PC-3 (cell line): ENCODE results near the gene SETD1B. TPM values are rescaled to one million over a fixed set of nuclear protein-coding genes. Genes with fewer than 3 reads are reported as not detected.

Experiments
- ATAC-seq: fragments of 200-7000 bp; cut with Tn5 transposase; 2 replicates; pipeline ENCODE4 v1.9.1; 2020; ENCODE audit warnings: mild to moderate bottlenecking, moderate library complexity
- BruUV-seq: library from RNA; stranded (reverse); fragments of 400-500 nt; replicated peaks from 2 replicates; lab custom pipeline; 2021; lab: Mats Ljungman, UMichigan
- CTCF ChIA-PET: fragments of 300-600 bp; sonication (Branson Sonifier 250); formaldehyde crosslinking; loops from one replicate; lab custom pipeline; 2022; ENCODE audit warnings: antibody characterized with exemption; lab: Charles Lee
- POLR2A ChIA-PET: fragments of 300-600 bp; sonication (Branson Sonifier 250); formaldehyde crosslinking; loops from one replicate; lab custom pipeline; 2022; ENCODE audit warnings: antibody characterized with exemption; ENCODE audit not compliant: unreplicated experiment; lab: Charles Lee
- DNase-seq: peaks from one replicate; pipeline ENCODE4 v3.0.0-alpha.2; 2015
- H2AFZ ChIP-seq: fragments of 300-600 bp; sonication (generic); 2 replicates; pipeline ENCODE4 v1.6.0; 2016; ENCODE audit warnings: antibody characterized with exemption, low read length
- H3F3A ChIP-seq: fragments of 300-600 bp; sonication (generic); one replicate; pipeline ENCODE4 v1.6.0; 2017; ENCODE audit warnings: antibody characterized with exemption, low read length, control low read depth, mild to moderate bottlenecking; ENCODE audit not compliant: unreplicated experiment
- H3K27ac ChIP-seq: fragments of 300-600 bp; sonication (generic); 2 replicates; pipeline ENCODE4 v1.5.1; 2016; ENCODE audit warnings: mild to moderate bottlenecking, low read length
- H3K27me3 ChIP-seq: fragments of 300-600 bp; sonication (generic); 2 replicates; pipeline ENCODE4 v1.6.1; 2016; ENCODE audit warnings: low read length, mixed read lengths
- H3K36me3 ChIP-seq: fragments of 300-600 bp; sonication (generic); 2 replicates; pipeline ENCODE4 v1.6.1; 2016; ENCODE audit warnings: low read depth, mixed run types, low read length, mixed read lengths
- H3K4me1 ChIP-seq: fragments of 300-600 bp; sonication (generic); 2 replicates; pipeline ENCODE4 v1.5.1; 2016; ENCODE audit warnings: low read length; ENCODE audit not compliant: insufficient read depth
- H3K4me2 ChIP-seq: fragments of 300-600 bp; sonication (generic); 2 replicates; pipeline ENCODE4 v1.6.0; 2016; ENCODE audit warnings: low read length
- H3K4me3 ChIP-seq: fragments of 300-600 bp; sonication (generic); 2 replicates; pipeline ENCODE4 v1.5.1; 2016; ENCODE audit warnings: mild to moderate bottlenecking, low read length, mixed read lengths
- H3K79me2 ChIP-seq: fragments of 300-600 bp; sonication (generic); 2 replicates; pipeline ENCODE4 v1.6.1; 2017; ENCODE audit warnings: low read length, mixed read lengths
- H3K9ac ChIP-seq: fragments of 300-600 bp; sonication (generic); 2 replicates; pipeline ENCODE4 v1.6.0; 2016; ENCODE audit warnings: mild to moderate bottlenecking, low read length
- H3K9me2 ChIP-seq: fragments of 300-600 bp; sonication (generic); replicated peaks from 2 replicates; pipeline ENCODE4 v1.6.1; 2016; ENCODE audit warnings: mixed run types, low read length, mixed read lengths
- H3K9me3 ChIP-seq: fragments of 300-600 bp; sonication (generic); 2 replicates; pipeline ENCODE4 v1.6.1; 2016; ENCODE audit warnings: low read length, mixed read lengths
- H4K20me1 ChIP-seq: fragments of 300-600 bp; sonication (generic); 2 replicates; pipeline ENCODE4 v1.6.1; 2016; ENCODE audit warnings: low read length, mixed read lengths
- CTCF ChIP-seq: fragments of 300-600 bp; sonication (generic); conservative IDR thresholded peaks from 2 replicates; pipeline ENCODE4 v1.5.1; 2017; ENCODE audit warnings: antibody characterized with exemption, low read depth, mild to moderate bottlenecking, low read length
- EZH2 ChIP-seq: fragments of 300-600 bp; sonication (generic); IDR thresholded peaks from one replicate; pipeline ENCODE4 v1.6.1; 2017; ENCODE audit warnings: antibody characterized with exemption, mild to moderate bottlenecking, low read length; ENCODE audit not compliant: unreplicated experiment
- EZH2phosphoT487 ChIP-seq: fragments of 300-600 bp; sonication (generic); IDR thresholded peaks from 2 replicates; pipeline ENCODE4 v1.6.1; 2018; ENCODE audit warnings: mild to moderate bottlenecking, antibody characterized with exemption, low read length, borderline replicate concordance
- intact Hi-C: fragments of 100-400 bp; cut with micrococcal nuclease; formaldehyde crosslinking; loops from 2 replicates; pipeline ENCODE4 v1.9.0; 2023
- total RNA-seq: library from RNA; depleted of rRNA; stranded (reverse); fragments of >200 nt; gene quantifications from 2 replicates; pipeline ENCODE4 v1.2.3, GENCODE V29; 2014

The SETD1B gene
- total RNA-seq, 1 experiment from 2014 or later = 7.5 TPM

DNA sequence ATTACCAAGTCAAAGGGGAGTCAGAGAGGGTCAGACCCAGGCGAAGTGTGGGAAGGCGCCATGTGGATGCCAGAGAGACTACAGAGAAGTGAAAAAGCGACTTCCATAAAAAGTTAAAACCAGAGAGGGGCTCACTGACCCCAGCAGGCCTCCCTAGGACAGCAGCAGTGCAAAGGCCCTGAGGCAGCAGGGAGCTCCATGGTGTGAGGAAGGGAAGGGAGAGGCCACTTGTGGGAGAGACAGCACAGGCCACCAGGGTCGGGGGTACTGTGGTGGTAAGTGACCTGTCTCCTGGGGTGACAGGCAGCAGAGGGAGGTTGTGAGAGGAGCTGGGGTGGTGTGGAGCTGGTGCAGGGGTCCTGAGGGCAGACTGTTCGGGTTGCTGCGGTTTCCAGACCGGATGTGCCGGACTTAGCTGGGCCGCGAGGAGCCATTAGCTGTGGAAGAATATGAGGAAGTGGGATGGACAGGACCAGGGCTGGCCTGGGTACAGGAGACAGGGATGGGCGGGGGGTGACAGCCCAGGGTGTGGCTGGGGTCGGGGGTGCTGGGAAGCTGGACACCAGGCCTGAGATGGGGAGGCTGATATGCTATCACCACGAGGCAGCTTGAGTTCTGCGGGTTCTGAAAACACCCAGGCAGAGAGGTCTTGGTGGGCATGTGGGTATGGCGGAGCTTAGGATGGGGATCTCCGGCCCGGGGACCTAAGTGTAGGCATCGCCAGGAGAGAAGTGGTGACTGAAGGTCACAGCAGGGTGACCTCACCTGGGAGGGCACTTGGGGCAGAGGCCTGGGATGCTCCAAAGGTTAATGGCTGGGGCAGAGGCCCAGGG lies 22.7 kb downstream of the SETD1B start:
- Histone ChIP-seq H3K9me2 (no peaks in the 10 kb centered on the region), H2AFZ (no peak overlapping the region), H3K27me3 (no peaks in the 10 kb centered on the region), H4K20me1 (no peaks in the 10 kb centered on the region), H3K4me3 (no peak overlapping the region), H3K4me2 (no peak overlapping the region), H3K4me1 (no peaks in the 10 kb centered on the region), H3K79me2 (no peaks in the 10 kb centered on the region), H3K9ac (no peak overlapping the region), H3K36me3 (peaks cover 44% of the 10 kb centered on the region), H3K27ac (no peak overlapping the region), H3K9me3 (no peaks in the 10 kb centered on the region), H3F3A (no peaks in the 10 kb centered on the region)
- ChIA-PET CTCF (no interaction called here), POLR2A (interaction anchor here (0.6 kb wide), 2 partner anchors 210 to 887 kb away, joined by 4 to 9 read pairs; no protein-coding TSS in a partner anchor)
- BruUV-seq = no TSS peak
- ATAC-seq = no peak
- no peak for TF ChIP-seq EZH2
- TF ChIP-seq EZH2phosphoT487 = no peak
- DNase-seq = no peak
- intact Hi-C loops = no loop called here

DNA sequence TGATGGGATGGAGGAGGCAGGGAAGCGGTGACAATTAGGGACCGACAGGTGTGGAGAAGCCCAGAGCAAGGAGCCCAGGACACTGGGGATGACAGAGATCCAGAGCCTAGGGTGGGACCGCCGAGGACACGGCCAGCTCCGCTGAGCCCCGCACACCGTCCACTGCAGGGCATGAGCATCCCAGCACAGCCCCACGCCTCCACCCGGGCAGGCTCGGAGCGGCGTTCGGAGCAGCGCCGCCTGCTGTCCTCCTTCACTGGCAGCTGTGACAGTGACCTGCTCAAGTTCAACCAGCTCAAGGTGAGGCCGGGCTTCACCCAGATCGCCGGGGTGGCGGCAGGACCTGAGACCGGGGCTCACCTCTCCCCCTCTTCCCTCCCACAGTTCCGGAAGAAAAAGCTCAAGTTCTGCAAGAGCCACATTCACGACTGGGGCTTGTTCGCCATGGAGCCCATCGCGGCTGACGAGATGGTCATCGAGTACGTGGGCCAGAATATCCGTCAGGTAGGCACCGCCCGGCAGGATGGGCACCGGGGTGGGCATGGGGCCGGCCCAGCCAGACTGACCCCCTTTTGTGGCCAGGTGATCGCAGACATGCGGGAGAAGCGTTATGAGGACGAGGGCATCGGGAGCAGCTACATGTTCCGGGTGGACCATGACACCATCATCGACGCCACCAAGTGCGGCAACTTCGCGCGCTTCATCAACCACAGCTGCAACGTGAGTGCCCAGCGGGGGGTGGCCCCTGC lies 23.7 kb downstream of the SETD1B start:
- no peaks in the 10 kb centered on the region for H3F3A ChIP-seq
- CTCF ChIA-PET = interaction anchor here (0.6 kb wide), 1 partner anchor 10 kb away, joined by 3 read pairs; no protein-coding TSS in a partner anchor
- no peaks in the 10 kb centered on the region for H3K9me3 ChIP-seq
- no peak for DNase-seq
- TF ChIP-seq CTCF (no peak), EZH2 (no peak), EZH2phosphoT487 (no peak)
- H3K9me2 ChIP-seq = no peaks in the 10 kb centered on the region
- H3K4me3 ChIP-seq = no peak overlapping the region
- intact Hi-C loops = no loop called here
- peaks cover 45% of the 10 kb centered on the region for H3K36me3 ChIP-seq
- no peaks in the 10 kb centered on the region for H3K27me3 ChIP-seq
- POLR2A ChIA-PET = no interaction called here
- no peak overlapping the region for H2AFZ ChIP-seq
- no peak overlapping the region for H3K9ac ChIP-seq
- H4K20me1 ChIP-seq = no peaks in the 10 kb centered on the region
- no TSS peak for BruUV-seq
- no peaks in the 10 kb centered on the region for H3K79me2 ChIP-seq
- no peaks in the 10 kb centered on the region for H3K4me1 ChIP-seq
- no peak overlapping the region for H3K27ac ChIP-seq
- H3K4me2 ChIP-seq = no peak overlapping the region
- peak; percentile 12; the same call in 1 of the 2 replicates for ATAC-seq

GRCh38 chr12:121828306-121828705 lies 24.5 kb downstream of the SETD1B start:
- Histone ChIP-seq H3K4me3 (no peak overlapping the region), H3K4me1 (no peaks in the 10 kb centered on the region), H3K79me2 (no peaks in the 10 kb centered on the region), H3F3A (no peaks in the 10 kb centered on the region), H3K27ac (no peak overlapping the region), H3K27me3 (no peaks in the 10 kb centered on the region), H3K4me2 (no peak overlapping the region), H4K20me1 (no peaks in the 10 kb centered on the region), H3K9me2 (no peaks in the 10 kb centered on the region), H3K36me3 (peaks cover 42% of the 10 kb centered on the region), H3K9me3 (no peaks in the 10 kb centered on the region), H2AFZ (no peak overlapping the region), H3K9ac (no peak overlapping the region)
- CTCF ChIA-PET = no interaction called here
- BruUV-seq = no TSS peak
- ATAC-seq (no peak), DNase-seq (no peak)
- POLR2A ChIA-PET = no interaction called here
- intact Hi-C loops = no loop called here
- TF ChIP-seq CTCF = no peak
- no peak for TF ChIP-seq EZH2phosphoT487
- no peak for TF ChIP-seq EZH2
